Ovary (tissue), 3 donors: Measurements from ENCODE around the gene LHFPL4.
"Not testable (repeated sequence)": the region's sequence is repeated elsewhere in the genome, so short reads cannot be mapped to it uniquely, and the experiment has no call there.

Experiments
- POLR2A ChIP-seq: fragments of 450-650 bp; IDR thresholded peaks from one replicate; pipeline ENCODE4 v1.6.1; 2017; ENCODE audit warnings: antibody characterized with exemption, mild to moderate bottlenecking, moderate library complexity
- TF ChIP-seq, protein P1 (sequence below), 3 donors: fragments of 450-650 bp in 2 of 3; fragments of 200-600 bp in 1 of 3; IDR thresholded peaks; one replicate each; pipeline versions ENCODE4 v1.5.1 to v1.8.0; 2016 to 2022; ENCODE audit warnings: antibody characterized with exemption in 3 of 3, mild to moderate bottlenecking in 1 of 3
- donor health status: DM: no; HTN: no; CAD: no.

GRCh38 chr3:9560056-9560455 is 6.4 kb upstream of the LHFPL4 start:
- TF ChIP-seq, protein P1, sequence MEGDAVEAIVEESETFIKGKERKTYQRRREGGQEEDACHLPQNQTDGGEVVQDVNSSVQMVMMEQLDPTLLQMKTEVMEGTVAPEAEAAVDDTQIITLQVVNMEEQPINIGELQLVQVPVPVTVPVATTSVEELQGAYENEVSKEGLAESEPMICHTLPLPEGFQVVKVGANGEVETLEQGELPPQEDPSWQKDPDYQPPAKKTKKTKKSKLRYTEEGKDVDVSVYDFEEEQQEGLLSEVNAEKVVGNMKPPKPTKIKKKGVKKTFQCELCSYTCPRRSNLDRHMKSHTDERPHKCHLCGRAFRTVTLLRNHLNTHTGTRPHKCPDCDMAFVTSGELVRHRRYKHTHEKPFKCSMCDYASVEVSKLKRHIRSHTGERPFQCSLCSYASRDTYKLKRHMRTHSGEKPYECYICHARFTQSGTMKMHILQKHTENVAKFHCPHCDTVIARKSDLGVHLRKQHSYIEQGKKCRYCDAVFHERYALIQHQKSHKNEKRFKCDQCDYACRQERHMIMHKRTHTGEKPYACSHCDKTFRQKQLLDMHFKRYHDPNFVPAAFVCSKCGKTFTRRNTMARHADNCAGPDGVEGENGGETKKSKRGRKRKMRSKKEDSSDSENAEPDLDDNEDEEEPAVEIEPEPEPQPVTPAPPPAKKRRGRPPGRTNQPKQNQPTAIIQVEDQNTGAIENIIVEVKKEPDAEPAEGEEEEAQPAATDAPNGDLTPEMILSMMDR (IDR thresholded peaks at IDR 0.05): not testable (repeated sequence)
- not testable (repeated sequence) for TF ChIP-seq POLR2A
